H1 (cell line): ENCODE measurements around the gene PSMC1.

Experiments used
- MAFK ChIP-seq: IDR thresholded peaks from 2 replicates; pipeline ENCODE4 v1.6.1; 2012; ENCODE audit warnings: low read depth, mild to moderate bottlenecking, improper control_type of control experiment, low read length
- RNF2 ChIP-seq: fragments of 200-900, 300-1000 bp; sonication (generic); IDR thresholded peaks from 2 replicates; pipeline ENCODE4 v1.7.1; 2016; ENCODE audit warnings: borderline replicate concordance, low read depth, mild to moderate bottlenecking, antibody characterized with exemption, low read length; ENCODE audit not compliant: poor library complexity, severe bottlenecking; ENCODE audit errors: missing control alignments
- RXRA ChIP-seq: IDR thresholded peaks from 2 replicates; pipeline ENCODE4 v1.6.1; 2011; ENCODE audit warnings: low read depth, mild to moderate bottlenecking, low read length, moderate library complexity; ENCODE audit not compliant: insufficient read depth

GRCh38 chr14:90302529-90303303 lies 46.4 kb downstream of the PSMC1 start:
- TF ChIP-seq RNF2 (no peak), MAFK (no peak), RXRA (no peak)
